Retinal pigment epithelial cell (primary cell): Measurements from ENCODE around the gene GRAMD1B.

ENCODE experiments used
- DNase-seq: peaks from one replicate; pipeline ENCODE4 v3.0.0-alpha.2; 2010; ENCODE audit warnings: low read depth
- H3K4me3 ChIP-seq: 2 replicates; pipeline ENCODE4 v1.5.1; 2011; ENCODE audit warnings: mild to moderate bottlenecking, low read length, control low read depth, moderate library complexity
- TF ChIP-seq, protein P1 (sequence below): conservative IDR thresholded peaks from 2 replicates; pipeline ENCODE4 v1.5.1; 2011; ENCODE audit warnings: low read depth, low read length, control low read depth, inconsistent platforms

The GRAMD1B gene

GRCh38 chr11:123410218-123410549, 19.9 kb upstream of the GRAMD1B start:
- TF ChIP-seq, protein P1, sequence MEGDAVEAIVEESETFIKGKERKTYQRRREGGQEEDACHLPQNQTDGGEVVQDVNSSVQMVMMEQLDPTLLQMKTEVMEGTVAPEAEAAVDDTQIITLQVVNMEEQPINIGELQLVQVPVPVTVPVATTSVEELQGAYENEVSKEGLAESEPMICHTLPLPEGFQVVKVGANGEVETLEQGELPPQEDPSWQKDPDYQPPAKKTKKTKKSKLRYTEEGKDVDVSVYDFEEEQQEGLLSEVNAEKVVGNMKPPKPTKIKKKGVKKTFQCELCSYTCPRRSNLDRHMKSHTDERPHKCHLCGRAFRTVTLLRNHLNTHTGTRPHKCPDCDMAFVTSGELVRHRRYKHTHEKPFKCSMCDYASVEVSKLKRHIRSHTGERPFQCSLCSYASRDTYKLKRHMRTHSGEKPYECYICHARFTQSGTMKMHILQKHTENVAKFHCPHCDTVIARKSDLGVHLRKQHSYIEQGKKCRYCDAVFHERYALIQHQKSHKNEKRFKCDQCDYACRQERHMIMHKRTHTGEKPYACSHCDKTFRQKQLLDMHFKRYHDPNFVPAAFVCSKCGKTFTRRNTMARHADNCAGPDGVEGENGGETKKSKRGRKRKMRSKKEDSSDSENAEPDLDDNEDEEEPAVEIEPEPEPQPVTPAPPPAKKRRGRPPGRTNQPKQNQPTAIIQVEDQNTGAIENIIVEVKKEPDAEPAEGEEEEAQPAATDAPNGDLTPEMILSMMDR = no peak
- no peak for DNase-seq
- no peak overlapping the region for H3K4me3 ChIP-seq

GRCh38 chr11:123413636-123414035, 16.4 kb upstream of the GRAMD1B start:
- no peak for DNase-seq
- TF ChIP-seq, protein P1 = no peak
- H3K4me3 ChIP-seq = no peak overlapping the region

DNA sequence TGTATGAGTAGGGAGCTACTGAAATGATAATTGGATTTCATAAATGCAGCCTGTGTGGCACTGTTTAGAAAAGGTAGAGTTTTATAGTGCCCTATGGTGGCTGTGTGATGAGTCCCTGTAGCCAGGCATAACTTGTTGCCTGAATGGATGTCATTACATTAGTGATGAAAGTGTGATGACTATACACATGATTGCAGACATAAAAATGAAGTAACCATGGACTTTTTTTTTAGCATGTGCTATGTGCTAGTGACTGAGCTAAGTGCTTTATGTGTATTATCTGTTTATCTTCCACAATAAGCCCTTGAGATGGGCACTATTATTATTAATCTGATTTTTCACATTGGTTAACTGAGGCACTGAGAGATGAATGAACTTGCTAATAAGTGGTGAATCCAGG, 13.5 kb upstream of the GRAMD1B start:
- H3K4me3 ChIP-seq = no peak overlapping the region
- TF ChIP-seq, protein P1 = no peak
- DNase-seq = no peak

GRCh38 chr11:123418351-123419114, 11.5 kb upstream of the GRAMD1B start:
- DNase-seq = no peak
- TF ChIP-seq, protein P1 = no peak
- no peak overlapping the region for H3K4me3 ChIP-seq

GRCh38 chr11:123419731-123420452, 10.2 kb upstream of the GRAMD1B start:
- no peak for DNase-seq
- no peak overlapping the region for H3K4me3 ChIP-seq
- TF ChIP-seq, protein P1 = no peak

- DNase-seq = no peak
- TF ChIP-seq, protein P1 = no peak
- no peak overlapping the region for H3K4me3 ChIP-seq
Measured at GRCh38 chr11:123421589-123421988, 8.5 kb upstream of the GRAMD1B start.

DNA sequence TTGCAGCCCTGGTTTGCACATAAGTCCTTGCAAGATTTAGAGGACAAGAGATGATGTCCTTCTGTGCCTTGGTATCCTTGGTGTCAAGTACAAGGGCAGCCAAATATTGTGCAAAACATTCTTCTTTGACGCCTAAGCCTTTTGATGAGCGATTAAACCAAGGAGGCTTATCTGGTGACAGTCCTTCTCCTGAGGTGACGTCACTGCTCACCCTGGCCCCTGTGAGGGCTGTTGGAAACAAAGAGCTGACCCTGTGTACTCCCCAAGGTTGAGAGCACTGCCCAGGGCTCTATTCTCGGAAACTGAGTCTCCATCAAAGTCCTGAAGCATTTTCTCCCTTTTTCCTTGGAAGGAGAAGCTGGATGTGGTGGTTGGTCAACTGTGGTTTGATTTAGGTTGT, 4.7 kb upstream of the GRAMD1B start:
- no peak overlapping the region for H3K4me3 ChIP-seq
- no peak for DNase-seq
- TF ChIP-seq, protein P1 = no peak
